A549 (cell line): ENCODE results near the gene CNNM2.

Experiments
- CTCF ChIP-seq: fragments of >200 bp; sonication (Bioruptor Twin); formaldehyde crosslinking; IDR thresholded peaks from 3 replicates; pipeline ENCODE4 v1.5.1; 2016
- EHMT2 ChIP-seq: fragments of 200-600 bp; sonication (generic); IDR thresholded peaks from 2 replicates; pipeline ENCODE4 v1.6.1; 2016; ENCODE audit warnings: antibody characterized with exemption, low read depth, mild to moderate bottlenecking, moderate library complexity
- ELK1 ChIP-seq: fragments of 150-350 bp; IDR thresholded peaks from 2 replicates; pipeline ENCODE4 v1.6.1; 2014; ENCODE audit warnings: low read depth, mild to moderate bottlenecking, low read length
- NPAS2 ChIP-seq: fragments of 250-450 bp; sonication (Bioruptor Pico); IDR thresholded peaks from 2 replicates; pipeline ENCODE4 v1.8.0; 2022; ENCODE audit warnings: mild to moderate bottlenecking, moderate library complexity, borderline replicate concordance
- POLR2A ChIP-seq: IDR thresholded peaks from 2 replicates; pipeline ENCODE4 v1.6.1; 2012; ENCODE audit warnings: mild to moderate bottlenecking, low read length
- POLR2AphosphoS2 ChIP-seq: conservative IDR thresholded peaks from 2 replicates; pipeline ENCODE4 v1.6.1; 2012; ENCODE audit warnings: low read length, improper control_type of control experiment, inconsistent platforms
- RAD21 ChIP-seq, 2 experiments: fragments of >200 bp in 1 of 2; sonication (Bioruptor Twin) in 1 of 2; formaldehyde crosslinking in 1 of 2; IDR thresholded peaks in 1 of 2; conservative IDR thresholded peaks in 1 of 2; 2 replicates in 1 of 2; 3 replicates in 1 of 2; pipeline ENCODE4 v1.6.1; 2012 to 2018; ENCODE audit warnings: inconsistent platforms in 1 of 2
- SMC3 ChIP-seq: fragments of >200 bp; sonication (Bioruptor Twin); formaldehyde crosslinking; IDR thresholded peaks from 3 replicates; pipeline ENCODE4 v1.6.1; 2018; ENCODE audit warnings: inconsistent platforms

GRCh38 chr10:103100620-103101019, 182.5 kb downstream of the CNNM2 start:
- no peak for TF ChIP-seq POLR2A
- TF ChIP-seq EHMT2: no peak
- TF ChIP-seq CTCF: no peak
- TF ChIP-seq ELK1: no peak
- TF ChIP-seq NPAS2 (CRISPR knock-in tag): no peak
- TF ChIP-seq POLR2AphosphoS2: no peak
- TF ChIP-seq SMC3: no peak
- TF ChIP-seq RAD21 (conservative IDR thresholded peaks at IDR 0.05 in 1 of 2, IDR thresholded peaks at IDR 0.05 in 1 of 2): no peak
